Measurements from ENCODE around the gene MRFAP1.

GRCh38 chr4:6627832-6628231 is 12.7 kb upstream of the MRFAP1 start:
- TF ChIP-seq EP300 (IDR thresholded peaks at IDR 0.05) (no peak), CTCF (IDR thresholded peaks at IDR 0.05) (no peak)

All from sigmoid colon (tissue), 4 donors.